ENCODE measurements around the gene IL12RB1. TPM values are rescaled to one million over a fixed set of nuclear protein-coding genes. Genes with fewer than 3 reads are reported as not detected.
A peak's percentile ranks its signal among the peaks of the same experiment; 100 is the strongest.

Gene IL12RB1
- 0.29 and 0.72 TPM in 2 replicates for total RNA-seq

DNA sequence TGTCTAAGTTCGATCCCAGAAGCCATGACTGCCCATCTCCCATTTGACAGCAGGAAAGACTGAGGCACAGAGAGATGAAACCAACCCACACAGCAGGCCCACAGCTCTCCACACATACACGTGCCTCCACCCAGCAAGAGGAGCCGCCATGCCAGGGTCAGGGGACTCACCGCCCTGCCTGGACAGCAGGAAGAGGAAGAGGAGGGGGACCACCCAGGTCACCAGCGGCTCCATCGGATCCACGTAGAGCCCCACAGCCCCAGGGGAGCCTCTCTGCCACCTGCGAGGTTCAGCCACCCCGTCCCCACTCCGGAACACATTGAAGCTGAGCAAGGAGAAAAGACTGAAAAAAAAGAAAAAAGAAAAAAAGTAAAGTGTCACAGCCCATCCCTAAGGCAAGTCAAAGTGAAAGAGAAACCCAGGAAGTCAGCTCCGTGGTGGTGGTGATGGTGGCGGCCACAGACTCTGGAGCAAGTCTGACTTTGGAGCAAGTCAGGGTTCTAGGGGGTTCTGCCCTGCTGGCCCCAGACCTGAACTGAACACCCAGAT lies at the start of gene IL12RB1:
Gene IL12RB1 (minus strand): TSS at position 345 of the 549 bp plus-strand sequence. CDS start 111 bp downstream, at position 234.
- Histone ChIP-seq H2AFZ (ENCODE audit: low read length) (peak within 1 kb of the TSS; percentile 91), H3K36me3 (ENCODE audit: insufficient read depth, low read length) (no peaks in the 10 kb centered on the region), H4K20me1 (ENCODE audit: insufficient read depth, low read length) (no peaks in the 10 kb centered on the region), H3K4me3 (ENCODE audit: insufficient read depth, low read length) (peak within 1 kb of the TSS; percentile 58), H3K79me2 (ENCODE audit: insufficient read depth, low read length) (no peaks in the 10 kb centered on the region), H3K27ac (ENCODE audit: low read depth, low read length) (peak within 1 kb of the TSS; percentile 23), H3K9me3 (ENCODE audit: low read depth, low read length) (no peaks in the 10 kb centered on the region), H3K4me1 (ENCODE audit: insufficient read depth, low read length) (peaks cover 9% of the 10 kb centered on the region), H3K4me2 (ENCODE audit: insufficient read depth, low read length) (peak within 1 kb of the TSS; percentile 76), H3K27me3 (ENCODE audit: insufficient read depth, low read length) (no peaks in the 10 kb centered on the region)
- TF ChIP-seq, protein P1, sequence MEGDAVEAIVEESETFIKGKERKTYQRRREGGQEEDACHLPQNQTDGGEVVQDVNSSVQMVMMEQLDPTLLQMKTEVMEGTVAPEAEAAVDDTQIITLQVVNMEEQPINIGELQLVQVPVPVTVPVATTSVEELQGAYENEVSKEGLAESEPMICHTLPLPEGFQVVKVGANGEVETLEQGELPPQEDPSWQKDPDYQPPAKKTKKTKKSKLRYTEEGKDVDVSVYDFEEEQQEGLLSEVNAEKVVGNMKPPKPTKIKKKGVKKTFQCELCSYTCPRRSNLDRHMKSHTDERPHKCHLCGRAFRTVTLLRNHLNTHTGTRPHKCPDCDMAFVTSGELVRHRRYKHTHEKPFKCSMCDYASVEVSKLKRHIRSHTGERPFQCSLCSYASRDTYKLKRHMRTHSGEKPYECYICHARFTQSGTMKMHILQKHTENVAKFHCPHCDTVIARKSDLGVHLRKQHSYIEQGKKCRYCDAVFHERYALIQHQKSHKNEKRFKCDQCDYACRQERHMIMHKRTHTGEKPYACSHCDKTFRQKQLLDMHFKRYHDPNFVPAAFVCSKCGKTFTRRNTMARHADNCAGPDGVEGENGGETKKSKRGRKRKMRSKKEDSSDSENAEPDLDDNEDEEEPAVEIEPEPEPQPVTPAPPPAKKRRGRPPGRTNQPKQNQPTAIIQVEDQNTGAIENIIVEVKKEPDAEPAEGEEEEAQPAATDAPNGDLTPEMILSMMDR (IDR thresholded peaks at IDR 0.05; ENCODE audit: extremely low read depth, low read depth, low read length), result no peak
- no peak for DNase-seq (ENCODE audit: insufficient read length, low spot score, missing footprints)

DNA sequence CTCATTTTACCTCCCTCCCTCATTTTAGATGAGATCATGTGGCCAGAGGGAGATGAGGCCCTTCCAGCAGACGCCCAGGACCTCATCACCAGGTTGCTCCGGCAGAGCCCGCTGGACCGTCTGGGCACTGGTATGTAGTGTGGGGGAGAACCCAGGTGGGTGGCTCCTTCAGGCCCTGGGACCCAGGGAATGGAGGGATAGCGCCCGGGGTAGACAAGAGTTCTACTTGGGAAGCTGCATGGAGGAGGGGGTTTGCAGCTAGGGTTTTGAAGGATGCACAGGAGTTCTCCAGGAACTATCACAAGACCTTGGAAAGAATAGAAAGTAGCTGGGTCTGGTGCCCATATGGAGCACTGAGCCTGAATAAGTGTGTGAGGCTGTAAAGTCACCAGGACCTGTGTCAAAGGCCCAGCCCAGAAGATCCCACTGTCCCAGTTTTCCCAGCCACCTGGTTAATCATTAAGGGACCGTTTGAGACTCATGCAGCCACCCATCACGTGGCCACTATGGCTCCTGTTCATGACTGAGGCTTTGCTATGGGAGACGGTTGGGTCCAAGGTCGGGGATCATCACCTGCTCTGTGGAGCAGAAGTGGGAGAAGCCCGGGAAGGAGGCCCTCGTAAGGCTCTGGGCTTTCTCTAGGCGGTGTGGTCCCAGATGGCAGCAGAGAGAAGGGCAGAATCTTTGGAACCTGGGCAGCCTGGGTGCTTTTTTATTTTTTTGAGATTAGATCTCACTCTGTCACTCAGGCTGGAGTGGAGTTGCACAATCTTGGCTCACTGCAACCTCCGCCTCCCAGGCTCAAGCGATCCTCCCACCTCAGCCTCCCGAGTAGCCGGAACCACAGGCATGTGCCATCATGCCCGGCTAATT lies 49.2 kb upstream of the IL12RB1 start:
- no peak for DNase-seq (ENCODE audit: insufficient read length, low spot score, missing footprints)
- Histone ChIP-seq H3K27me3 (ENCODE audit: insufficient read depth, low read length) (no peaks in the 10 kb centered on the region), H3K36me3 (ENCODE audit: insufficient read depth, low read length) (peaks cover 37% of the 10 kb centered on the region), H3K4me2 (ENCODE audit: insufficient read depth, low read length) (no peak overlapping the region), H4K20me1 (ENCODE audit: insufficient read depth, low read length) (no peaks in the 10 kb centered on the region), H3K27ac (ENCODE audit: low read depth, low read length) (no peak overlapping the region), H3K4me3 (ENCODE audit: insufficient read depth, low read length) (no peak overlapping the region), H3K4me1 (ENCODE audit: insufficient read depth, low read length) (no peaks in the 10 kb centered on the region), H2AFZ (ENCODE audit: low read length) (no peak overlapping the region), H3K79me2 (ENCODE audit: insufficient read depth, low read length) (no peaks in the 10 kb centered on the region), H3K9me3 (ENCODE audit: low read depth, low read length) (no peaks in the 10 kb centered on the region)
- TF ChIP-seq, protein P1 (IDR thresholded peaks at IDR 0.05; ENCODE audit: extremely low read depth, low read depth, low read length), result no peak

GRCh38 chr19:18131841-18132596 lies 45.3 kb upstream of the IL12RB1 start:
- H3K4me1 ChIP-seq (ENCODE audit: insufficient read depth, low read length), result no peaks in the 10 kb centered on the region
- peak; percentile 81 for DNase-seq (ENCODE audit: insufficient read length, low spot score, missing footprints)
- no peaks in the 10 kb centered on the region for H3K9me3 ChIP-seq (ENCODE audit: low read depth, low read length)
- no peak overlapping the region for H3K27ac ChIP-seq (ENCODE audit: low read depth, low read length)
- H4K20me1 ChIP-seq (ENCODE audit: insufficient read depth, low read length), result no peaks in the 10 kb centered on the region
- H3K27me3 ChIP-seq (ENCODE audit: insufficient read depth, low read length), result no peaks in the 10 kb centered on the region
- no peaks in the 10 kb centered on the region for H3K79me2 ChIP-seq (ENCODE audit: insufficient read depth, low read length)
- no peak overlapping the region for H3K4me2 ChIP-seq (ENCODE audit: insufficient read depth, low read length)
- H2AFZ ChIP-seq (ENCODE audit: low read length), result no peak overlapping the region
- H3K36me3 ChIP-seq (ENCODE audit: insufficient read depth, low read length), result peaks cover 47% of the 10 kb centered on the region
- TF ChIP-seq, protein P1 (IDR thresholded peaks at IDR 0.05; ENCODE audit: extremely low read depth, low read depth, low read length), result no peak
- H3K4me3 ChIP-seq (ENCODE audit: insufficient read depth, low read length), result no peak overlapping the region

All from osteoblast (primary cell).